Hepatocyte (in vitro differentiated cells): ENCODE results near the gene NCOR1. TPM values are rescaled to one million over a fixed set of nuclear protein-coding genes. Genes with fewer than 3 reads are reported as not detected.

Source experiments
- DNase-seq: peaks from one replicate; pipeline ENCODE4 v3.0.0-alpha.2; 2016; ENCODE audit warnings: low spot score
- H2AFZ ChIP-seq: fragments of 200-600 bp; sonication (generic); 2 replicates; pipeline ENCODE4 v1.6.0; 2016; ENCODE audit warnings: antibody characterized with exemption, mild to moderate bottlenecking
- H3K27ac ChIP-seq: fragments of 200-600 bp; sonication (generic); 2 replicates; pipeline ENCODE4 v1.5.1; 2016; ENCODE audit warnings: mild to moderate bottlenecking
- H3K27me3 ChIP-seq: fragments of 200-600 bp; sonication (generic); 2 replicates; pipeline ENCODE4 v1.6.1; 2016
- H3K36me3 ChIP-seq: fragments of 200-600 bp; sonication (generic); replicated peaks from 2 replicates; pipeline ENCODE4 v1.5.1; 2016; ENCODE audit warnings: low read depth; ENCODE audit not compliant: insufficient read depth
- H3K4me1 ChIP-seq: fragments of 200-600 bp; sonication (generic); 2 replicates; pipeline ENCODE4 v1.5.1; 2016; ENCODE audit warnings: mild to moderate bottlenecking, moderate library complexity; ENCODE audit not compliant: insufficient read depth
- H3K4me2 ChIP-seq: fragments of 200-600 bp; sonication (generic); 2 replicates; pipeline ENCODE4 v1.6.0; 2016
- H3K4me3 ChIP-seq: fragments of 200-600 bp; sonication (generic); 2 replicates; pipeline ENCODE4 v1.5.1; 2016; ENCODE audit warnings: mild to moderate bottlenecking
- H3K79me2 ChIP-seq: fragments of 200-600 bp; sonication (generic); 2 replicates; pipeline ENCODE4 v1.6.0; 2017; ENCODE audit warnings: mild to moderate bottlenecking
- H3K9me2 ChIP-seq: fragments of 200-600 bp; sonication (generic); replicated peaks from 2 replicates; pipeline ENCODE4 v1.6.0; 2017; ENCODE audit warnings: mild to moderate bottlenecking; ENCODE audit not compliant: insufficient read depth
- H3K9me3 ChIP-seq: fragments of 200-600 bp; sonication (generic); 2 replicates; pipeline ENCODE4 v1.5.1; 2016; ENCODE audit warnings: low read depth, mild to moderate bottlenecking
- H4K20me1 ChIP-seq: fragments of 200-600 bp; sonication (generic); 2 replicates; pipeline ENCODE4 v1.6.0; 2016; ENCODE audit warnings: mild to moderate bottlenecking; ENCODE audit not compliant: insufficient read depth, poor library complexity, severe bottlenecking
- CTCF ChIP-seq: fragments of 200-600 bp; sonication (generic); IDR thresholded peaks from 2 replicates; pipeline ENCODE4 v1.5.1; 2016; ENCODE audit warnings: antibody characterized with exemption, mild to moderate bottlenecking; ENCODE audit not compliant: poor library complexity
- EZH2 ChIP-seq: fragments of 200-600 bp; sonication (generic); IDR thresholded peaks from 2 replicates; pipeline ENCODE4 v1.6.1; 2016; ENCODE audit warnings: antibody characterized with exemption, mild to moderate bottlenecking, borderline replicate concordance
- EZH2phosphoT487 ChIP-seq: fragments of 200-600 bp; sonication (generic); IDR thresholded peaks from one replicate; pipeline ENCODE4 v1.6.1; 2018; ENCODE audit warnings: antibody characterized with exemption, mild to moderate bottlenecking, low read depth, moderate library complexity; ENCODE audit not compliant: unreplicated experiment, severe bottlenecking
- WGBS: methylation state at CpG from one replicate; pipeline ENCODE4 v1.1.6; 2016; ENCODE audit warnings: low lambda C conversion rate; ENCODE audit errors: missing lambda C conversion rate; 5-methylcytosine and 5-hydroxymethylcytosine counted together
- polyA plus RNA-seq: library from polyadenylated mRNA; unstranded; fragments of >200 nt; fragmentation: Nextera tagmentation; extraction: Ambion mirVana; gene quantifications from 2 replicates; pipeline ENCODE4 v1.2.1, GENCODE V29; 2016
- total RNA-seq: library from RNA; depleted of rRNA; stranded (reverse); fragments of >200 nt; gene quantifications from 2 replicates; pipeline ENCODE4 v1.2.3, GENCODE V29; 2014

NCOR1 gene
- total and polyA plus RNA-seq, 2 experiments from 2014 or later, result 73.7 to 117 TPM

- WGBS, result 92% methylated on average over 1 of the region's 1 CpG
- TF ChIP-seq EZH2phosphoT487, result no peak
- TF ChIP-seq EZH2, result no peak
- TF ChIP-seq CTCF, result no peak
- Histone ChIP-seq H3K4me1 (no peaks in the 10 kb centered on the region), H3K27me3 (no peaks in the 10 kb centered on the region), H3K4me3 (no peak overlapping the region), H3K27ac (no peak overlapping the region), H4K20me1 (peaks cover 3% of the 10 kb centered on the region), H2AFZ (no peak overlapping the region), H3K9me2 (no peaks in the 10 kb centered on the region), H3K79me2 (peaks cover 11% of the 10 kb centered on the region), H3K9me3 (no peaks in the 10 kb centered on the region), H3K4me2 (no peak overlapping the region), H3K36me3 (no peaks in the 10 kb centered on the region)
- no peak for DNase-seq
These were observed 190.1 kb downstream of the NCOR1 start for GRCh38 chr17:16025202-16025601.

GRCh38 chr17:16023881-16024280 lies 191.5 kb downstream of the NCOR1 start:
- Histone ChIP-seq H3K4me2 (no peak overlapping the region), H3K36me3 (no peaks in the 10 kb centered on the region), H3K79me2 (peaks cover 15% of the 10 kb centered on the region), H3K9me3 (no peaks in the 10 kb centered on the region), H3K9me2 (no peaks in the 10 kb centered on the region), H3K4me3 (no peak overlapping the region), H3K27ac (no peak overlapping the region), H2AFZ (no peak overlapping the region), H3K4me1 (no peaks in the 10 kb centered on the region), H3K27me3 (no peaks in the 10 kb centered on the region), H4K20me1 (peaks cover 3% of the 10 kb centered on the region)
- WGBS, result 69% methylated on average over 4 of the region's 4 CpGs
- TF ChIP-seq CTCF (no peak), EZH2 (no peak), EZH2phosphoT487 (no peak)
- no peak for DNase-seq

GRCh38 chr17:16019347-16019746 lies 196.0 kb downstream of the NCOR1 start:
- H3K79me2 ChIP-seq, result peaks cover 24% of the 10 kb centered on the region
- no peaks in the 10 kb centered on the region for H3K27me3 ChIP-seq
- no peaks in the 10 kb centered on the region for H3K9me2 ChIP-seq
- no peak overlapping the region for H3K4me2 ChIP-seq
- TF ChIP-seq EZH2 (no peak), CTCF (no peak), EZH2phosphoT487 (no peak)
- peaks cover 3% of the 10 kb centered on the region for H4K20me1 ChIP-seq
- WGBS, result 93% methylated on average over 1 of the region's 1 CpG
- H2AFZ ChIP-seq, result no peak overlapping the region
- H3K27ac ChIP-seq, result no peak overlapping the region
- no peak for DNase-seq
- no peak overlapping the region for H3K4me3 ChIP-seq
- H3K36me3 ChIP-seq, result no peaks in the 10 kb centered on the region
- H3K4me1 ChIP-seq, result no peaks in the 10 kb centered on the region
- H3K9me3 ChIP-seq, result no peaks in the 10 kb centered on the region

- Histone ChIP-seq H3K4me1 (no peaks in the 10 kb centered on the region), H3K9me2 (no peaks in the 10 kb centered on the region), H3K36me3 (no peaks in the 10 kb centered on the region), H3K9me3 (no peaks in the 10 kb centered on the region), H2AFZ (no peak overlapping the region), H3K79me2 (peaks cover 15% of the 10 kb centered on the region), H3K27ac (no peak overlapping the region), H3K4me3 (no peak overlapping the region), H4K20me1 (no peaks in the 10 kb centered on the region), H3K4me2 (no peak overlapping the region), H3K27me3 (no peaks in the 10 kb centered on the region)
- TF ChIP-seq EZH2phosphoT487 (no peak), CTCF (peak; percentile 41)
- 44% methylated on average over 3 of the region's 3 CpGs for WGBS
- peak; percentile 57 for DNase-seq
These were observed 201.4 kb downstream of the NCOR1 start for GRCh38 chr17:16013943-16014407.
